ENCODE data around the gene SPATA1.

DNA sequence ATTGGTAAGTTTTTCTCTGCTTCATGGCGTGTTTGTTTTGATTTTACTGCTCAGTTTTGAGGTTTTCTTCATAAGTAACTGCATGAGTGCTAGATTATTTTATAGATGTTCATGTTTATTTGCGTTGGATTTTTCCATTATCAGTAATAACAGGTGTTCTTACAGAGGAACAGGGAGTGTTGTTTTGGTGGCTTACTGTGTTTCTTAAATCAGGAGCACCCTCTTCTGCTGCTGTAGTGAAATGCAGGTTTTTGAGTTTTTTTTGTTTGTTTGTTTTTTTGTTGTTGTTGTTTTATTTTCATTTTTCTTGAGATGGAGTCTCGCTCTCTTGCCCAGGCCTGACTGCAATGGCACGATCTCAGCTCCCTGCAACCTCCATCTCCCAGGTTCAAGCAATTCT, 35.5 kb downstream of the SPATA1 start:
- no peak for TF ChIP-seq ZNF274 (IDR thresholded peaks at IDR 0.05; ENCODE audit: low read depth, low read length)
- TF ChIP-seq YY1 (IDR thresholded peaks at IDR 0.05; ENCODE audit: insufficient read depth, insufficient read length), result no peak
- TF ChIP-seq SUZ12 (IDR thresholded peaks at IDR 0.05; ENCODE audit: extremely low read depth, insufficient read depth, insufficient read length), result no peak
